BJ (cell line): ENCODE data around the gene ASCL5. TPM values are rescaled to one million over a fixed set of nuclear protein-coding genes. Genes with fewer than 3 reads are reported as not detected.

Source experiments
- CTCF ChIA-PET: fragments of 350-600 bp; formaldehyde crosslinking; extraction: SDS; loops from one replicate; lab custom pipeline; 2021; ENCODE audit warnings: antibody characterized with exemption, inconsistent platforms; lab: Yijun Ruan, JAX
- POLR2A ChIA-PET: fragments of 300-600 bp; sonication (Branson Sonifier 250); formaldehyde crosslinking; extraction: SDS; loops from one replicate; lab custom pipeline; 2021; ENCODE audit warnings: antibody characterized with exemption; lab: Charles Lee
- DNase-seq: peaks from one replicate; pipeline ENCODE4 v3.0.0-alpha.2; 2011; ENCODE audit warnings: low read depth
- H3K27me3 ChIP-seq: 2 replicates; pipeline ENCODE4 v1.6.0; 2011; ENCODE audit warnings: low read length; ENCODE audit not compliant: control insufficient read depth, insufficient read depth
- H3K36me3 ChIP-seq: 2 replicates; pipeline ENCODE4 v1.5.1; 2011; ENCODE audit warnings: low read length; ENCODE audit not compliant: control insufficient read depth, insufficient read depth
- H3K4me3 ChIP-seq: 2 replicates; pipeline ENCODE4 v1.5.1; 2011; ENCODE audit warnings: low read depth, mild to moderate bottlenecking, control low read depth, low read length
- CTCF ChIP-seq: IDR thresholded peaks from 2 replicates; pipeline ENCODE4 v1.5.1; 2011; ENCODE audit warnings: low read depth, mild to moderate bottlenecking, control low read depth, inconsistent platforms, low read length, moderate library complexity; ENCODE audit not compliant: insufficient read depth
- polyA plus RNA-seq: library from polyadenylated mRNA; depleted of rRNA; stranded (reverse); fragments of >200 nt; gene quantifications from 2 replicates; pipeline ENCODE4 v1.2.3, GENCODE V29; 2011

The ASCL5 gene
- polyA plus RNA-seq, 1 experiment = 0.06 TPM

DNA sequence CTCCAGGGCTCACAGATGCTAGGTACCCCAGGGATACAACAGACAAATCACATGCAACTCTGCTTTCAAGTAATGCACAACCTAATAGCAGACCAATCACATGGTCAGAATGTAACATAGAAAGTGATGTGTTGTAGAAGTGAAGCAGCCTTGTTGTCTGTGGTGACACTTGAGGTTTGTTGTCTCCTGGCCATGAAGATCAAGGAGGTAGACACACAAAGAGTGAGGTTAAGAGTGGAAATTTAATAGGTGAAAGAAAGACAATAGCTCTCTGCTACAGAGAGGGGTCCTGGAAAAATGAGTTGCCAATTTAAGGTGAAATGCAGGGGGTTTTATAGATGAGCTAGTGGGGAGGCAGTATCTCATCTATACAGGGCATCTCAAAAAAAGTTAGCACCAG lies 29.8 kb upstream of the ASCL5 start:
- H3K4me3 ChIP-seq = no peak overlapping the region
- H3K27me3 ChIP-seq = peaks cover 12% of the 10 kb centered on the region
- ChIA-PET CTCF (no interaction called here), POLR2A (no interaction called here)
- peaks cover 1% of the 10 kb centered on the region; the same call in 1 of the 2 replicates for H3K36me3 ChIP-seq
- TF ChIP-seq CTCF = no peak
- no peak for DNase-seq

DNA sequence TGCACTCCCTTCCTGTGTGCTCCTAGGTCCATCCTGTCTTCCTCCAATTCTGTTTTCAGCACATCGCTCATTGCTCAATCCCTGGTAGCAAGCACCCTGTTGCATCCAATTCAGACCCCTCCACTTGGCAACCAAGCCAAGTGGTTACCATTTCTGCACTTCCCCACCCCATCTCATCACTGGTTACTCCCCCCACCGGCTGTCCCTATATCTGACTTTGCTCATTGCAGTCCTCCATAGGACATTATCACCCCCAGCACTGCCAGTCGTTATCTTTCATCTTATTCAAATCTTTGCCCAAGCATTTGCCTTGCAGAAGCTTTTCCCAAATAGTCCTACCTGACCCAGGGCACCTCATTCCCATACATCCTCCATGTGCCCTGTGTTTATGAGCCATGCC lies 29.4 kb upstream of the ASCL5 start:
- TF ChIP-seq CTCF = no peak
- ChIA-PET POLR2A (no interaction called here), CTCF (interaction anchor here (1.1 kb wide), 1 partner anchor 9 kb away, joined by 4 read pairs; no protein-coding TSS in a partner anchor)
- Histone ChIP-seq H3K27me3 (peaks cover 10% of the 10 kb centered on the region), H3K4me3 (no peak overlapping the region), H3K36me3 (peaks cover 5% of the 10 kb centered on the region)
- DNase-seq = no peak

GRCh38 chr1:201155354-201155753 lies 28.4 kb upstream of the ASCL5 start:
- no peak for TF ChIP-seq CTCF
- Histone ChIP-seq H3K27me3 (peaks cover 10% of the 10 kb centered on the region), H3K36me3 (peaks cover 7% of the 10 kb centered on the region), H3K4me3 (no peak overlapping the region)
- CTCF ChIA-PET = interaction anchor here (1.1 to 1.5 kb wide), 2 partner anchors 8 to 29 kb away, joined by 3 to 4 read pairs; no protein-coding TSS in a partner anchor
- POLR2A ChIA-PET = no interaction called here
- no peak for DNase-seq

DNA sequence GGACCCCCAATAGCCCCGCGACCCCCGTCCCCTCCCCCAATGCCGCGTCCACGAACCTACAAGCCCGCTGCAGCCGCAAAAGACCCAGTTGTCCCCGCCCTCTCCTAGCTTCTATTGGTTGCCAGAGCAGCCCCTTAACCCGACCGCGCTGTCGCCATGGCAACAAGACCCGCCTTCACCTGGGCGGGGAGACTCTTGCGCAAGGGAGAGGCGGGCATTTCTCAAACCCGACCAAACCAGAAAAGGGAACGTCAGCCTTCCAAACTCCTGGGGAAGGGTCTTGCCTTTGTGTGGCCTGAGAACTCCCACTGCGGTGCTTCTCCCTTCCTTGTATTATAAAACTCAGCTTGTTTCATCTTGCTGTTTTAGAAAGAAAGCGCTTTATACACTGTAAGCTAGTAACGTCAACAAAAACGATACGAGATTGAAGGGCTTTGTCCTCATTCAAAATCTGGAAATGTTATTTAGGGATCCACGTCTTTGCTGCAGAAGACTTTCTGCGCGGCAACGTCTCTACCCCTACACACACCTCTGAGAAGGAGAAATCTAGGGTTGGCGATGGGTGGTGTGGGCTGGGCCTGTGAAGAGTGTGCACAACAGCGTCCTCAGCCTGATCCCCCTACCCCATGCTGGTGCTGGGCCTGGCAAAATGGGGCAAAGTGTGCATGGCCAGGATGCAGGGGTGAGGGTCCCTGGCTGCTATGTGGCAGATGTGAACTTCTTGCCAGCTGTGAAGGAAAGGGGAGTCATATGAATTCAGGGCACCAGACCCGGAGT lies 27.6 kb upstream of the ASCL5 start, which contains the start of gene TMEM9:
Gene TMEM9, minus strand, starts transcription at position 86 of the 777 bp plus-strand sequence. CDS start 551 bp downstream, outside the sequence.
- peak; percentile 67 for DNase-seq
- Histone ChIP-seq H3K4me3 (peak within 1 kb of the TSS; percentile 87), H3K27me3 (peaks cover 10% of the 10 kb centered on the region), H3K36me3 (peaks cover 8% of the 10 kb centered on the region)
- CTCF ChIA-PET = interaction anchor here (0.6 to 1.5 kb wide), 4 partner anchors 13 to 550 kb away, joined by 3 to 5 read pairs (median 3); no protein-coding TSS in a partner anchor
- POLR2A ChIA-PET = no interaction called here
- no peak for TF ChIP-seq CTCF
